HG03025 (cell line): ENCODE measurements around the gene DOK5.

ENCODE experiments used
- ATAC-seq: cut with Tn5 transposase; IDR thresholded peaks from one replicate; pipeline ENCODE4 v1.9.1; 2021; ENCODE audit warnings: mild to moderate bottlenecking, moderate library complexity; ENCODE audit not compliant: unreplicated experiment, low FRiP score

DOK5 gene

GRCh38 chr20:54605319-54605718 is 129.9 kb downstream of the DOK5 start:
- no peak for ATAC-seq

DNA sequence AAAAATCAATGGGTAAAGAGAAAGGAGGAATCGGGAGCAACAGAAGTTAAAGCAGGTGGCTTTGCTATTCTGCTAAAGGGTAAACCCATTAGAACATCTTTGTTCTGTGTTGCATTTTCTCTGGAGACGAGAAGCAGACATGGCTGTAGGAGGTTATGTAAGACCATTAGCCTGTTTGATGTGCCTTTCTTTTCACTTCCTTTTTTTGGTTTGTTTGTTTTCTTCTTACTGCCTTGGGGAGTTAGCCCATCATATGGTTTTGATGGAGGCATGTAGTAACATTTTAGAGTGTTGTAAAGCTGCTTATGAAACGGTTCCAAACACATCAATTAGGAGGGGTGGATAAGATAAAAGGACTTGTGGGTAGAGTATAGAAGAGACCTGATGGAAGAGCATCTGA is 131.0 kb downstream of the DOK5 start:
- ATAC-seq, result no peak

GRCh38 chr20:54608039-54608745 is 132.8 kb downstream of the DOK5 start:
- ATAC-seq, result no peak

- no peak for ATAC-seq
These were observed 133.6 kb downstream of the DOK5 start for GRCh38 chr20:54608943-54609342.

DNA sequence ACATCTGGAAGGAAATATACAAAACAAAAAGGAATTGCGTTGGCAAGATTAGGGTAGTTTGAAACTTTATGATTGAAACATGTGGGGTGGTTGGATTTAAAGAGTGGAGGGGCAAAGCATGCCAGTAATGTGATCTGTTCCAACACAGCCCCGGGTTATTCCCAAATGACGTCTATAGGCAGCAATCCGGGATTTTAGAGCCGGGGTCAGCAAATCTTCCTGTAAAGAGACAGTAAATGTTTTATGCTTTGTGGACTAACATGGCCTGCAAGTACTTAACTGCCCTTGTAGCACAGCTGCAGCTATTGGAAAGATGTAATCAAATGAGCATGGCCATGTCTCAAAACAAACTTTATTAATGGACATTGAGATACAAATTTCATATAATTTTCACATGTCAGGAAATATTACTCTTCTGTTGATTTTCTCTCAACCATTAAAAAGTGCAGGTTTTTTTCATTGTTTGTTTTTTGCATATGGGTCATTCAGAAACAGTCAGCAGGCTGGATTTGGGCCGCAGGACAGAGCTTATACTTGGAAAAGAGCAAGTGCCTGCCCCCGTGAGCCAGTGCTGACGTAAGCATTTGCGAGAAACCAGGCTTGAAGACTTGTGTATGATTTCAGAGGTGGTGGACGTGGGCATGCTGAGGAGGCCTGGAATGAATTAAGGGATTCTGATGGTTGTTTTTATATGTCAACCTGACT is 136.5 kb downstream of the DOK5 start:
- ATAC-seq, result no peak

GRCh38 chr20:54618412-54618811 is 143.0 kb downstream of the DOK5 start:
- no peak for ATAC-seq

GRCh38 chr20:54619181-54619580 is 143.8 kb downstream of the DOK5 start:
- no peak for ATAC-seq

DNA sequence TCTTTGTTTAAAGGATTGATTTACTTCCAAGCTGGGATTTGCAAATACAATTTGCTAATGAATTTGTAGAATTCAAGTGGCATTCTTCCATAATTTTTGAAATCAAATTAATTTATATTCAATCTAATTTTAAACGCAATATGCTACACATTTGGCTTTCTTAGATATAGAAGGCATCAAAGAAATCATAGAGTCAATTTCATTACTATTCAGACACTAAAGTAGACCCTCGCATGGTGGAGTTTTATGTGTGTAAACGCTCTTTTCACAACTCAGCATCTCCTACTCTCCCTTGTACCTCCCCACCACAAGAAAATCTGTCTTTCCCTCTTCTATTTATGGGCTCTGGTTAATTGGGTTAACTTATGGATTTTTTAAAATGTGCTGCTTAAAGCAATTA is 144.3 kb downstream of the DOK5 start:
- no peak for ATAC-seq

- ATAC-seq, result no peak
These were observed 145.2 kb downstream of the DOK5 start for GRCh38 chr20:54620611-54621010.

DNA sequence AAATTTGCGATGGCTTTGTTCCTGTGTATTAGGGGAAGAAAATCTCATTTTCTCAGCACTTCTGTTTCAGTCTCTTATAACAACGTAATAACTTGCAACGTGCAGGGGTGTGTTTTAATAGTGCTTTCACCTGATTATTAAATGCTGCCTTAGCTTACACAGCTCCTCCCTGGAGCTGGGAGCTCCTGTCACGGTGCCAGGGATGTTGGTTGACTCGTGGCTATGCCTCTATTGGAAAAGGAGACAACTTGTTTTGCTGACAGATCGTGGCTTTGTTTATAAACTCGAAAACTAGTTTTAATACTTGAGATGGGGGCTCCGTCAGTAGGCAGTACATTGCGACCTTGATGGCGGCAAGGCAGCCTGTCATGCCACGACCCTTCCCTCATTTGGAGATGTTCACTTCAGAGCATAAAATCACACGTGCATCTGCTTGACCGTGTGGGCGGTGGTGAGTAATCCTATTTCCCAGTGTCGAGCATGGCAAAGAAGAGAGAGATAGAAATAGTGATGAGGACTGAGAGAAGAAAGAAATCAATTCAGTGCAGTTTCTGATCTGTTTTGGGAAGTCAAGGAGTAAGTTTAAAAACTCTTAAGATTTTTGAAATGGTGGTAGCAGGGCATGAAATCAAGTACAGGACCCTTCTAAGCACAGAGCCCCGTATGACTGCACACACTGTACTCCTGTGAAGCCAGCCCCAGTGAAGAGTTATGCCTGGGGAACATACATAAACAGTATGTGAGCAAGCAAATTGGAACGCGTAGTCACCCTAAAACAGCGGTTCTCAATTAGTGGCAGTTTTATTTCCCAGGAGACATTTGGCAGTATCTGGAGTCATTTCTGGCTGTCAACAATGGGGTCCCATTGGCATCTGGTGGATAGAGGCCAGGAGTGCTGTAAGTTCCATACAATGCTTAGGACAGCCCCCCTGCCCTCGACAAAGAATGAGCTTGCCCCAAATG is 147.2 kb downstream of the DOK5 start:
- ATAC-seq, result no peak

- ATAC-seq, result no peak
These were observed 148.7 kb downstream of the DOK5 start for GRCh38 chr20:54623991-54624569.

GRCh38 chr20:54624706-54625390 is 149.5 kb downstream of the DOK5 start:
- no peak for ATAC-seq

DNA sequence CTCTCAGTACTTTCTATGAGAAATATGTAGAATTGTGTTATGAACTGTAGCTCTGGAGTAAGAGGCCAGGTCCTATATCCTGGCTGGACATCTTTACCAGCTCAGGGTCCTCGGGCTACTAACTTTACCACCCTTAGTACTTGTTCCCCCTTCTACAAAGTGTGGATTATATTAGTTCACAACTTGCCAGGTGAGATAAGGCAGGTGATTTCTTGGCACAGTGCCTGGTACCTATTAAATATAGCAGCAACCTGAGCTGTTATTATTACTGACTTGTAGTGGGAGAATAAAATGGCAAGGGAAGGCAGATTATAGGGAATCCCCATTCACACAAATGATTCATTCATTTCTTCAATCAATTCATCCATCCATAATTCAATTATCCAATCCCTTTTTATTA is 150.1 kb downstream of the DOK5 start:
- ATAC-seq, result no peak

DNA sequence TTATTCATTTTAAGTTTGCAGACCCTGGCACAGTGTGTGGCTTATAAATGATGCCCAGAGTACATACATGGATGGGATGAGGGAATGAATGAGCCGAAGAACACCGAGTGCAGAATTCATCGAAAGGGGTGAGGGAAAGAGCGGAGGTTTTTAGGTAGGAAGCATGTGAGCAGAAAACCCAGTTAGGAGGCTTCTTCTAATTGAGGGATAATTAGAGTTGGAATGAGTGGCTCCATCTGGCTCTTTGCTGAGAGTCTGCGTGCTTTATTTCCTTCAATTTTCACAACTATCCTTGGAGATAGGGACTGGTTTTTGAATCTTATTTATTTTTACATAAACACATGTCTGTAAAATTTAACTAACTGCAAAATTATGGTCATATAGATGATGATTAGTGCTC is 150.7 kb downstream of the DOK5 start:
- no peak for ATAC-seq

DNA sequence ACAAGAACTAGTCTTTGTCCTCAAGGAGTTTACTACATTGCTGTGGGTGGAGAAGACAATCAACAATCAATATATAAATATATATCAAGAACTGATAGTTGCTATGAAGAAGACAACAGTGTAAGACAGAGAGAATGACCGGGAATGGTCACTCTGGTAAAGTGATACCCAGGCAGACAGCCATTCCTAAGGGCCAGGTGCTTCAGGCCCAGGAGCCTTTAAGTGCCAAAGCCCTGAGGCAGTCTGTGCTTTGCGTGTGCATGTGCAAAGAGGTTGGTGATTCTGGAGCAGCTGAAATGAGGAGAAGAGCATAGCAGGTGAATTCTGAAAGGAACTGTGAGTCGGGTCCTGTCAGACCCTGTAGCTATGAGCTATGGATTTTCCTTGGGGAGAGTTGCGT is 154.2 kb downstream of the DOK5 start:
- no peak for ATAC-seq

DNA sequence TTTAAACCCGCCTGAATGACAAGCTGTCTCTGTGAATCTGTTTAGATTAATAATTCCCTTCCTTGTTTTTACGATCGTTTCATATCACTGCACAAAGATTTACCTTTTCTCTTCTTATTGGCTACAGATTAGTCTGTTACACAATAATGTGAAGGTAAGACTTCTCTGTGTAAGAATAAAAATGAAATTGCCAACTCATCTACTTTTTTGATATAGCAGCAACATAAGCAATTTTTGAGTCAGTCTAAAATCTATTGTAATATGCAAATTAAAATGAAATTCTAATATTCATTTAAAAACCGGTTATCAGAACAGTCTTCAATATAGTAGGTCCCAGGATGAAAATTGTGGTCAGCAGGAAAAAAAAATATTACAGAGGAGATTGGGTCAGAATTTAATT is 155.2 kb downstream of the DOK5 start:
- no peak for ATAC-seq

DNA sequence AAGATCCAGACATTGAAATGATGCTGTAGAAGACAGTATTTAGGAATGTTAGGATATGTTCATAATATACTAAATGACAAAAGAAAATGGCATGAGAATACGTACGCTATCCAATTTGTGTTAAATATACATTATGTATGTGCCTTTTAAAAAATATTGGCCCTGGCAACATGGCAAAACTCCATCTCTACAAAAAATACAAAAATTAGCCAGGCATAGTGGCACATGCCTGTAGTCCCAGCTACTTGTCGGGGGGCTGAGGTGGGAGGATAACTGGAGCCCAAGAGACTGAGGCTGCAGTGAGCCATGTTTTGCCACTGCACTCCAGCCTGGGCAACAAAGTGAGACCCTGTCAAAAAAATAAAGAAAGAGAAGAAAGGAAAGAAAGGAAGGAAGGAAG is 155.7 kb downstream of the DOK5 start:
- no peak for ATAC-seq

DNA sequence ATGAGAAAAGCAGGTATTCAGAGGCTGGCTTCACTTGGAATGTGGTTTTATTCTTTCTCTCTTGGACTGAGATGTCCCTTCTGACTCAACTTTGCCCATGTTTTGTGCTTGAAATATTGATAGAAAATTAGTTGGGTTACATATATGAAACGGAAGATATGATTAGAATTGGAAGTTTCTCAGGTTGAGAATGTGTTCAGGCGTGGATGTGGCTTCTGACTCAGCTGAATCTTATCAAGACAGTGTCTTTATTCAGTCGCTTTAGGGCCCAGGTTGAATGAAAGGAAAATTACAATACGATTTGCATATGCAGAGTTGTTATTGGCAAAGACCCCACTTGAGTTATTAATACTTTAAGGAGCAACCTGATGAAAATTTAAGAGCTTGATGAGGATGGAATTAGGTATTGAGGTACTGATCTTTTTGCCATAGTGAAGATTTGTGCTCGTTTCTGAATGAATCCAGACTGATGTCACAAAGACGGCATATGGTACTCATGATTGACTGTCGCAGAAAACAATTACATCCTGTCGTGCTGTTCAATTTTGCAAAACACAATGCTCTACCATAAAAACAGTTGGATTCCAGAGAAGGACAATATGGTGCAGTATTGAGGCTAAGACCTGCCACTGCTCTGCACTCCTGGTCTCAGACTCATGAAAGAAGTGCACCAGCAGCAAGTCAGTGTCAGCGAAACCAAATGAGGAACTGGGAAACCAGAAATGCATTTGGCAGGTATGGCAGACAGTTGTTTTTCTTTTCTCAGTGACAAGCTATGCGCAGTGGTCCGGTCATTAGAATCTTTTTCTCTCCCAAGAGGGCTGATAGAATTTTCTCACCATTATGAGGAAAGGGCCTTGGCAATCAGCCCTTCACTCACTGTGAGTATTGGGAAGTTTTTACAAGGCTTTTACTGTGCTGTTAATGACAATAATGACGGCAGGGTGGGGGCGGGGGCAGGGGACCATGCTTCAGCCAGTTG is 158.3 kb downstream of the DOK5 start:
- peak; percentile 98 for ATAC-seq

GRCh38 chr20:54636575-54636974 is 161.2 kb downstream of the DOK5 start:
- ATAC-seq, result no peak
